ENCODE results near the gene DPP7.

The DPP7 gene

DNA sequence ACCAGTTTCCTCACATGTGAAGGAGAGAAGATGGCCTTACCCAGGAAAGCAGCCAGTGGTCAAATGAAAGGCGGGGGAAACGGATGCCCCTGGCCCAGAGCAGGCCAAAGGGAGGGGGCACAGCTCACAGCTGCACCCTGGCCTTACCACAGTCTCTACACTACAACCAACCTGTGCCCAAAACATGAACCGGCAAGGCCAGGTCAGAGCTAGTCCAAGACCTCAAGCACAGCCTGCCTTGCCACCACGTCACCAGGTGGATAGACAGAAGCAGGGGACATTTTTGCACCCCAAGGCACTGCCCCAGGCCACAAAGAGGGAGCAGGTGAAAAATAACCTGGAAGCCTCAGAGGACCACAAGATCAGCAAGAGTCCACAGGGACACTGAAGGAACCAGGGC lies 28.9 kb upstream of the DPP7 start:
- H3K23ac ChIP-seq (ENCODE audit: low read length in 2 of 2), result no peak overlapping the region
- no peak overlapping the region for H2BK120ac ChIP-seq (ENCODE audit: low read depth, low read length)
- H4K8ac ChIP-seq (ENCODE audit: low read length), result no peak overlapping the region
- H3K27ac ChIP-seq (ENCODE audit: low read length, poor library complexity, severe bottlenecking), result no peak overlapping the region
- no peaks in the 10 kb centered on the region for H3K79me1 ChIP-seq (replicated peaks; ENCODE audit: low read length, poor library complexity, severe bottlenecking)
- no peak overlapping the region for H4K91ac ChIP-seq (ENCODE audit: low read length)
- 82% methylated on average over 4 of the region's 4 CpGs for WGBS
- no peak overlapping the region for H2BK12ac ChIP-seq (ENCODE audit: low read length in 2 of 2)
- H3K36me3 ChIP-seq (ENCODE audit: control insufficient read depth in 1 of 2, insufficient read depth in 2 of 2, low read depth in 1 of 2, low read length in 2 of 2), result peaks cover 0 to 8% of the 10 kb centered on the region in 2 experiments
- no peak for DNase-seq
- H3K27me3 ChIP-seq (ENCODE audit: control insufficient read depth in 1 of 2, insufficient read depth in 1 of 2, low read length in 2 of 2), result peaks cover 47 to 66% of the 10 kb centered on the region in 2 experiments
- no peak overlapping the region for H3K9ac ChIP-seq (ENCODE audit: low read length)
- H3K4me1 ChIP-seq (ENCODE audit: control insufficient read depth, insufficient read depth, low read depth, low read length), result peaks cover 14% of the 10 kb centered on the region
- no peak overlapping the region for H2AFZ ChIP-seq (ENCODE audit: low read depth, low read length)
- H2BK5ac ChIP-seq (ENCODE audit: low read depth, low read length, poor library complexity, severe bottlenecking), result no peak overlapping the region
- H3K18ac ChIP-seq (ENCODE audit: low read depth in 1 of 2, low read length in 2 of 2), result no peak overlapping the region
- H2BK15ac ChIP-seq (ENCODE audit: low read depth, poor library complexity, severe bottlenecking), result no peak overlapping the region
- H2AK5ac ChIP-seq (ENCODE audit: low read length, severe bottlenecking), result no peak overlapping the region
- H3K9me3 ChIP-seq (ENCODE audit: control insufficient read depth, low read length), result no peaks in the 10 kb centered on the region
- no peak overlapping the region for H3K4me2 ChIP-seq (ENCODE audit: low read length, poor library complexity, severe bottlenecking)
- no peak overlapping the region for H3K4me3 ChIP-seq (ENCODE audit: insufficient read depth in 1 of 2, low read depth in 1 of 2, low read length in 2 of 2)
- H3K14ac ChIP-seq (ENCODE audit: low read length in 2 of 2), result no peak overlapping the region
- no peak overlapping the region for H3K4ac ChIP-seq (ENCODE audit: low read depth in 1 of 2, low read length in 2 of 2)

DNA sequence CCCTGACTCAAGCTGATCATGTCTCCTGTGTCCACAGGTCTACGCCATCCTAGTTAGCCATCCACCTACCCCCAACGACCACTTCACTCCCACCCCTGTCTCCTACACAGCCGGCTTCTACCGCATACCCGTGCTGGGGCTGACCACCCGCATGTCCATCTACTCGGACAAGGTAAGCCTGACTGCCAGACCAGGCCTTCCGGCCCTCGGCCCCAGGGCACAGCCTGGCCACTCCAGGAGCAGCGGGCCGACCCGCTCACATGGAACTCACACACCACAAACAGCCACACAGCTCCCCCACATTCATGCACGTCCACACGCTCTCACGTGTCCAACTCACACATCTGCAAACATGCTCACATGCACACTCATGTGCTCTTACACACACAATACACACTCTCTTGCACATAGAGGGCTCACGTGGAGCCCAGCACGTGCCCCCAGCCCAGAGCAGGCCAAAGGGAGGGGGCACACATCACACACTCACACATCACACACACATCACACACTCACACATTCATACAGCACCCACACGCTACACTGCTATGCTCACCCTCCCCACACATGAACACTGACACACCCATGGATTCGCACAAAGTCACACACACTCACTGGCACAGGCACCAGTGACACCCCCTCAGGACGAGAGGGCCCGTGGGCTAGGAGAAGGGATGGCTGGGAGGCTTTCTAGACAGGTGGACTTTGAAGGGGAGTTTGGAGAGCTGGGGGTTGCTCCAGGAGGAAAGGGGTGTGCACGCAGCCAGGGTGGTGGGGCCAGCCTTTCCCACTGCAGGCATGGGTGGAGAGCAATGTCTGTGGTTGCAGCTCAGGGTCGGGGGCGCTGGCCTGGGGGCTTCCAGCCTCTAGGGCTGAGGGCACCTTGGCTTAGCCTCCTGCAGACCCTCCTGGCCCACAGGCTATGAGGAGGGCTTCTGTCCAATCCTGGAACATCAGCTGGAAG lies 27.7 kb upstream of the DPP7 start:
- no peaks in the 10 kb centered on the region for H3K79me1 ChIP-seq (replicated peaks; ENCODE audit: low read length, poor library complexity, severe bottlenecking)
- H2BK12ac ChIP-seq (ENCODE audit: low read length in 2 of 2), result no peak overlapping the region
- no peak overlapping the region for H2AFZ ChIP-seq (ENCODE audit: low read depth, low read length)
- DNase-seq, result no peak
- H2BK15ac ChIP-seq (ENCODE audit: low read depth, poor library complexity, severe bottlenecking), result no peak overlapping the region
- no peak overlapping the region for H3K9ac ChIP-seq (ENCODE audit: low read length)
- H2BK120ac ChIP-seq (ENCODE audit: low read depth, low read length), result no peak overlapping the region
- no peak overlapping the region for H3K14ac ChIP-seq (ENCODE audit: low read length in 2 of 2)
- H4K91ac ChIP-seq (ENCODE audit: low read length), result no peak overlapping the region
- H3K4ac ChIP-seq (ENCODE audit: low read depth in 1 of 2, low read length in 2 of 2), result no peak overlapping the region
- WGBS, result 73% methylated on average over 24 of the region's 24 CpGs
- H2AK5ac ChIP-seq (ENCODE audit: low read length, severe bottlenecking), result no peak overlapping the region
- H3K4me3 ChIP-seq (ENCODE audit: insufficient read depth in 1 of 2, low read depth in 1 of 2, low read length in 2 of 2), result no peak overlapping the region
- H3K27me3 ChIP-seq (ENCODE audit: control insufficient read depth in 1 of 2, insufficient read depth in 1 of 2, low read length in 2 of 2), result peaks cover 59 to 69% of the 10 kb centered on the region in 2 experiments
- no peak overlapping the region for H3K27ac ChIP-seq (ENCODE audit: low read length, poor library complexity, severe bottlenecking)
- peaks cover 0 to 8% of the 10 kb centered on the region in 2 experiments for H3K36me3 ChIP-seq (ENCODE audit: control insufficient read depth in 1 of 2, insufficient read depth in 2 of 2, low read depth in 1 of 2, low read length in 2 of 2)
- peaks cover 12% of the 10 kb centered on the region for H3K4me1 ChIP-seq (ENCODE audit: control insufficient read depth, insufficient read depth, low read depth, low read length)
- no peak overlapping the region for H3K4me2 ChIP-seq (ENCODE audit: low read length, poor library complexity, severe bottlenecking)
- no peak overlapping the region for H4K8ac ChIP-seq (ENCODE audit: low read length)
- H3K18ac ChIP-seq (ENCODE audit: low read depth in 1 of 2, low read length in 2 of 2), result no peak overlapping the region
- H3K9me3 ChIP-seq (ENCODE audit: control insufficient read depth, low read length), result no peaks in the 10 kb centered on the region
- H2BK5ac ChIP-seq (ENCODE audit: low read depth, low read length, poor library complexity, severe bottlenecking), result no peak overlapping the region
- H3K23ac ChIP-seq (ENCODE audit: low read length in 2 of 2), result no peak overlapping the region

DNA sequence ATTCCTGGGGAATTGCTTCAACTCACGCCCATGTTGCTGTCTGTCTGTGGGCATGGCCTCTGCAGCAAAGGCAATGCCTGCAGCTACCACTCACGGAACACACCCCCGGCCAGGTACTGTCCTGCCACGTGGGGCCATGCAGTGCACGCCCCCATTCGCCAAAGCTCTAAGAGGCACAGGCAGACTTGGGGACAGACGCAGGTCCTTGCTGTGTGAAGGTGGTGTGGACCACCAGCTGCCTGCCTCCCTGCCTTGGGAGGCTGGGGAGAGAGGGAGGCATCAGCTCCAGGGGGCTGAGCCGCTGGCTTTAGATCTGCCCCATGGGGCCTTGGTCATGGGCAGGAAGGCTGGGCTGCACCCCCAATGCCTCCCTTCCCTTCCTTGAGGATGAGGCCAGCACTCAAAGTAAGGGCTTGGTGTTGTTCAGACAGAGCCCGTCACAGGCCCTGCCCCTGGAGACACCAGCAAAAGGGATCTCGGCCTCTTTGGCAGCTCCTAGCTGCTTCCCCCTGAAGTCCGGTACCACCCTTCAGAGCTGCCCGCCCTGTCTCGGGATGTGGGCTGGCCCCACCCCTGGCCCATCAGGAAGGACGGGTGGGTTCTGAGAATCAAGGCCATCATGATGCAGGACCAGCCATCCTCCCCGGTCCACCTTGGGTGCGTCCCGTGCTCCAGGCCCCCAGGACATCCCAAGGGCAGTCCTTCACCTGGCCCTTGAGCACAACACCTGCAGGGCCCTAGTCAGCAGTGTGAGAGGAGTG lies 26.7 kb upstream of the DPP7 start:
- Histone ChIP-seq H2BK120ac (ENCODE audit: low read depth, low read length) (no peak overlapping the region), H3K79me1 (replicated peaks; ENCODE audit: low read length, poor library complexity, severe bottlenecking) (no peaks in the 10 kb centered on the region), H3K4me1 (ENCODE audit: control insufficient read depth, insufficient read depth, low read depth, low read length) (peaks cover 10% of the 10 kb centered on the region), H3K14ac (ENCODE audit: low read length in 2 of 2) (no peak overlapping the region), H3K9me3 (ENCODE audit: control insufficient read depth, low read length) (no peaks in the 10 kb centered on the region), H2AK5ac (ENCODE audit: low read length, severe bottlenecking) (no peak overlapping the region), H3K4me3 (ENCODE audit: insufficient read depth in 1 of 2, low read depth in 1 of 2, low read length in 2 of 2) (no peak overlapping the region), H4K91ac (ENCODE audit: low read length) (no peak overlapping the region), H3K4me2 (ENCODE audit: low read length, poor library complexity, severe bottlenecking) (no peak overlapping the region), H3K36me3 (ENCODE audit: control insufficient read depth in 1 of 2, insufficient read depth in 2 of 2, low read depth in 1 of 2, low read length in 2 of 2) (peaks cover 0 to 8% of the 10 kb centered on the region in 2 experiments), H3K23ac (ENCODE audit: low read length in 2 of 2) (no peak overlapping the region), H4K8ac (ENCODE audit: low read length) (no peak overlapping the region), H2BK12ac (ENCODE audit: low read length in 2 of 2) (no peak overlapping the region), H3K27me3 (ENCODE audit: control insufficient read depth in 1 of 2, insufficient read depth in 1 of 2, low read length in 2 of 2) (peaks cover 70 to 77% of the 10 kb centered on the region in 2 experiments), H2AFZ (ENCODE audit: low read depth, low read length) (no peak overlapping the region), H3K4ac (ENCODE audit: low read depth in 1 of 2, low read length in 2 of 2) (no peak overlapping the region), H2BK15ac (ENCODE audit: low read depth, poor library complexity, severe bottlenecking) (no peak overlapping the region), H3K27ac (ENCODE audit: low read length, poor library complexity, severe bottlenecking) (no peak overlapping the region), H3K18ac (ENCODE audit: low read depth in 1 of 2, low read length in 2 of 2) (no peak overlapping the region), H2BK5ac (ENCODE audit: low read depth, low read length, poor library complexity, severe bottlenecking) (no peak overlapping the region), H3K9ac (ENCODE audit: low read length) (no peak overlapping the region)
- 77% methylated on average over 16 of the region's 17 CpGs for WGBS
- DNase-seq, result no peak

Data from mesenchymal stem cell (in vitro differentiated cells and primary cell).